ENCODE measurements around the gene FAAH.

DNA sequence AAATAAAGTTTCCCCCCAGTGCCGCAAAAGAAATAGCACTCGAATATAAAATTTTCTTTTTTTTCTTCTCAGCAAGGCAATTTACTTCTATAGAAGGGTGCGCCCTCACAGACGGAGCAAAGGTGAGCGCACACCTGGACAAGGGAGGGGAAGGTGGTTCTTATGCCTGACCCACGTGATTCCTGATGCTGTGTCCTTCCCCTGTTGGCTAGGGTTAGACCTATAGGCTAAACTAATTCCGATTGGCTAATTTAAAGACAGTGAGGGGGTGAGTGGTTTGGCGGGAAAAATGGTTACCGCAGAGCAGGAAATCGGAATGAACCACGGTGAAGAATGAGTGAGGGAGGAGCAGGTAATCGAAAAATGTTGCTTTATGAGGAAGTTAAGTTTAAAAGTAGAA, 607 bp upstream of the FAAH start:
- TF ChIP-seq, protein P1, sequence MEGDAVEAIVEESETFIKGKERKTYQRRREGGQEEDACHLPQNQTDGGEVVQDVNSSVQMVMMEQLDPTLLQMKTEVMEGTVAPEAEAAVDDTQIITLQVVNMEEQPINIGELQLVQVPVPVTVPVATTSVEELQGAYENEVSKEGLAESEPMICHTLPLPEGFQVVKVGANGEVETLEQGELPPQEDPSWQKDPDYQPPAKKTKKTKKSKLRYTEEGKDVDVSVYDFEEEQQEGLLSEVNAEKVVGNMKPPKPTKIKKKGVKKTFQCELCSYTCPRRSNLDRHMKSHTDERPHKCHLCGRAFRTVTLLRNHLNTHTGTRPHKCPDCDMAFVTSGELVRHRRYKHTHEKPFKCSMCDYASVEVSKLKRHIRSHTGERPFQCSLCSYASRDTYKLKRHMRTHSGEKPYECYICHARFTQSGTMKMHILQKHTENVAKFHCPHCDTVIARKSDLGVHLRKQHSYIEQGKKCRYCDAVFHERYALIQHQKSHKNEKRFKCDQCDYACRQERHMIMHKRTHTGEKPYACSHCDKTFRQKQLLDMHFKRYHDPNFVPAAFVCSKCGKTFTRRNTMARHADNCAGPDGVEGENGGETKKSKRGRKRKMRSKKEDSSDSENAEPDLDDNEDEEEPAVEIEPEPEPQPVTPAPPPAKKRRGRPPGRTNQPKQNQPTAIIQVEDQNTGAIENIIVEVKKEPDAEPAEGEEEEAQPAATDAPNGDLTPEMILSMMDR (conservative IDR thresholded peaks at IDR 0.05; ENCODE audit: low read depth, low read length) = no peak
- no peak for TF ChIP-seq POLR2A (IDR thresholded peaks at IDR 0.05; ENCODE audit: low read depth, low read length)
- no peak for TF ChIP-seq MAFK (IDR thresholded peaks at IDR 0.05; ENCODE audit: low read depth, low read length)
- TF ChIP-seq RCOR1 (IDR thresholded peaks at IDR 0.05; ENCODE audit: insufficient replicate concordance, low read length) = no peak
- no peak for TF ChIP-seq CEBPB (IDR thresholded peaks at IDR 0.05; ENCODE audit: low read depth, low read length)
